Measurements from ENCODE around the gene OR4X1. TPM values are rescaled to one million over a fixed set of nuclear protein-coding genes. Genes with fewer than 3 reads are reported as not detected.

Gene OR4X1, protein sequence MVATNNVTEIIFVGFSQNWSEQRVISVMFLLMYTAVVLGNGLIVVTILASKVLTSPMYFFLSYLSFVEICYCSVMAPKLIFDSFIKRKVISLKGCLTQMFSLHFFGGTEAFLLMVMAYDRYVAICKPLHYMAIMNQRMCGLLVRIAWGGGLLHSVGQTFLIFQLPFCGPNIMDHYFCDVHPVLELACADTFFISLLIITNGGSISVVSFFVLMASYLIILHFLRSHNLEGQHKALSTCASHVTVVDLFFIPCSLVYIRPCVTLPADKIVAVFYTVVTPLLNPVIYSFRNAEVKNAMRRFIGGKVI
- total RNA-seq (2021; fragmentation: NEBNext Ultra II Directional; extraction: Animal tissue kit (Norgen Biotek cat#: 25700)) (not detected in 2 replicates), polyA plus RNA-seq (2011; rRNA removed) (not detected in 2 replicates), polyA minus RNA-seq (2011; rRNA and poly(A)+ RNA removed) (not detected in 2 replicates)
- not detected for polyA plus RNA-seq (2011; cell fraction: cytosol; rRNA removed)
- not detected for polyA plus RNA-seq (2011; cell fraction: nucleus; rRNA removed)
- polyA plus RNA-seq (2012, experiment 1 of 2): not detected in 4 replicates
- polyA plus RNA-seq (2012, experiment 2 of 2): not detected
- not detected for polyA plus RNA-seq (2013, experiment 1 of 2)
- not detected for polyA plus RNA-seq (2013, experiment 2 of 2)
- polyA minus RNA-seq (2011; cell fraction: cytosol; rRNA and poly(A)+ RNA removed): not detected
- not detected for polyA minus RNA-seq (2011; cell fraction: nucleus; rRNA and poly(A)+ RNA removed)
- long read RNA-seq, experiment 1: 0 reads
- long read RNA-seq, experiment 2: 0 reads

- H2BK5ac ChIP-seq (ENCODE audit: low read depth, low read length): no peak within 1 kb of the TSS
- CTCF ChIA-PET (ENCODE audit: partially characterized antibody): no interaction called here
Observed at GRCh38 chr11:48263423-48263911, at the start of gene OR4X1. OR4X1 (plus strand) TSS chr11:48263861; CDS start chr11:48263861, 0 bp downstream.

More at GRCh38 chr11:48263423-48263911, at the start of gene OR4X1:
- no peak within 1 kb of the TSS for H4K5ac ChIP-seq (ENCODE audit: insufficient read length, low read depth, low read length)
- 40% methylated on average over 3 of the region's 3 CpGs; no CpG with 5 or more reads in 1 of the 2 experiments for WGBS, 2 experiments (ENCODE audit: extremely low coverage in 1 of 2, insufficient coverage in 1 of 2, insufficient read length in 1 of 2, insufficient replicate concordance in 2 of 2, low coverage in 1 of 2, low lambda C conversion rate in 2 of 2, missing lambda C conversion rate in 1 of 2)
- H4K20me1 ChIP-seq (replicated peaks in 1 of 2; ENCODE audit: control insufficient read depth in 1 of 2, insufficient read depth in 2 of 2, low read length in 2 of 2): no peaks in the 10 kb centered on the region
- no peak for TF ChIP-seq FOSL1 (IDR thresholded peaks at IDR 0.05; ENCODE audit: insufficient read depth, low read depth, low read length)
- TF ChIP-seq TAF7 (optimal IDR thresholded peaks at IDR 0.05; ENCODE audit: borderline replicate concordance, low read depth, low read length): no peak
- no peak for TF ChIP-seq RFX5 (IDR thresholded peaks at IDR 0.05; ENCODE audit: borderline replicate concordance, low read depth, low read length)
- no peak for DNase-seq (ENCODE audit: low read depth in 1 of 2, low spot score in 2 of 2)
- no peaks in the 10 kb centered on the region; the same call in 1 of the 2 replicates for H3K23me2 ChIP-seq (ENCODE audit: low read depth, low read length)
- no peak within 1 kb of the TSS for H2BK15ac ChIP-seq (ENCODE audit: low read length)
- H3K4me1 ChIP-seq (replicated peaks in 1 of 4; ENCODE audit: control insufficient read depth in 3 of 4, insufficient read depth in 4 of 4, low read length in 3 of 4): no peaks in the 10 kb centered on the region
- H3K27ac ChIP-seq (ENCODE audit: low read depth, low read length): no peak within 1 kb of the TSS
- H3K4me2 ChIP-seq (ENCODE audit: insufficient read depth in 1 of 2, low read depth in 2 of 2, low read length in 2 of 2): no peak within 1 kb of the TSS
- H4K91ac ChIP-seq (replicated peaks; ENCODE audit: insufficient read length, low read length): no peak within 1 kb of the TSS
- H3K27me3 ChIP-seq (replicated peaks in 1 of 4; ENCODE audit: control insufficient read depth in 3 of 4, extremely low read depth in 1 of 4, insufficient read depth in 3 of 4, low read length in 3 of 4): peaks cover 0 to 1% (median 0%) of the 10 kb centered on the region in 4 experiments; a peak in 1 of 7 replicates
- H2BK12ac ChIP-seq (ENCODE audit: low read depth, low read length): no peak within 1 kb of the TSS
- FAIRE-seq: no peak
- no peak within 1 kb of the TSS for H3K14ac ChIP-seq (ENCODE audit: insufficient read length)
- H3K56ac ChIP-seq (replicated peaks; ENCODE audit: insufficient read length, low read depth, low read length): no peak within 1 kb of the TSS
- no peak within 1 kb of the TSS for H3K9ac ChIP-seq (replicated peaks in 1 of 4; ENCODE audit: extremely low read depth in 1 of 4, low read depth in 3 of 4, low read length in 3 of 4)
- H2BK20ac ChIP-seq (ENCODE audit: low read length): no peak within 1 kb of the TSS
- no peak within 1 kb of the TSS for H3K4ac ChIP-seq (replicated peaks; ENCODE audit: insufficient read length, low read depth, low read length)
- no peak within 1 kb of the TSS for H4K8ac ChIP-seq (ENCODE audit: extremely low read depth, insufficient read depth, low read length)
- POLR2A ChIA-PET (ENCODE audit: partially characterized antibody): no interaction called here
- no peak within 1 kb of the TSS for H2AFZ ChIP-seq (ENCODE audit: low read length)
- no peak within 1 kb of the TSS for H2BK120ac ChIP-seq (replicated peaks; ENCODE audit: low read depth, low read length)
- H3K36me3 ChIP-seq (ENCODE audit: control insufficient read depth in 2 of 4, insufficient read depth in 4 of 4, low read length in 3 of 4): no peaks in the 10 kb centered on the region; a peak in 1 of 8 replicates
- H3K4me3 ChIP-seq (ENCODE audit: extremely low read depth in 1 of 4, insufficient read depth in 2 of 4, low read depth in 3 of 4, low read length in 4 of 4): no peak within 1 kb of the TSS
- H2AK5ac ChIP-seq (ENCODE audit: low read depth, low read length): no peak within 1 kb of the TSS
- no peaks in the 10 kb centered on the region for H3K79me1 ChIP-seq (ENCODE audit: low read depth, low read length)
- no peak within 1 kb of the TSS for H3K23ac ChIP-seq (ENCODE audit: insufficient read length)
- no peak within 1 kb of the TSS for H3K18ac ChIP-seq (ENCODE audit: extremely low read depth, low read length)
- no peaks in the 10 kb centered on the region for H3K79me2 ChIP-seq (ENCODE audit: control insufficient read depth in 1 of 2, insufficient read depth in 2 of 2, low read length in 2 of 2)
- peaks cover 55 to 68% of the 10 kb centered on the region in 2 experiments for H3K9me3 ChIP-seq (ENCODE audit: insufficient read depth in 2 of 2, low read depth in 1 of 2, low read length in 1 of 2)
